ENCODE data around the gene KCNJ15. TPM values are rescaled to one million over a fixed set of nuclear protein-coding genes. Genes with fewer than 3 reads are reported as not detected.
"Not testable (repeated sequence)": the region's sequence is repeated elsewhere in the genome, so short reads cannot be mapped to it uniquely, and the experiment has no call there.

KCNJ15 gene
- total and polyA plus RNA-seq, 10 of the 15 experiments (the other 5 are each of a cell fraction or from before 2014, with no cell fraction given) = 0.05 to 2.7 (median 0.33) TPM; not detected in 6

DNA sequence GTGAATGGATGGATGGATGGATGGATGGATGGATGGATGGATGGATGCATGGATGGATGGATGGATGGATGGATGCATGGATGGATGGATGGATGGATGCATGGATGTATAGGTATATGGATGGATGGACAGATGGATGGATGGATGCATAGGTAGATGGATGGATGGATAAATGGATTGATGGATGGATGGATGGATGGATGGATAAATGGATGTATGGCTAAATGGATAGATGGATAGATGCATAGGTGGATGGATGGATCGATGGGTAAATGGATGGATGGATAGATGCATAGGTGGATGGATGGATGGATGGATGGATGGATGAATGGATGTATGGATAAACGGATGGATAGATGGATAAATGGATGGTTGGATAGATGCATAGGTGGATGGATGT, 9.7 kb upstream of the KCNJ15 start:
- H4K20me1 ChIP-seq (ENCODE audit: control insufficient read depth, insufficient read depth); H3K79me2 ChIP-seq (ENCODE audit: control insufficient read depth, insufficient read depth, low read length); H3K4me2 ChIP-seq (ENCODE audit: control insufficient read depth, insufficient read depth); H3K36me3 ChIP-seq (ENCODE audit: control insufficient read depth in 2 of 2, insufficient read depth in 2 of 2, low read length in 1 of 2); H3K27ac ChIP-seq (ENCODE audit: control insufficient read depth, insufficient read depth); H2AFZ ChIP-seq (ENCODE audit: control insufficient read depth, low read depth, low read length); H3K9me3 ChIP-seq (replicated peaks; ENCODE audit: control insufficient read depth, insufficient read depth, low read length); DNase-seq (ENCODE audit: low read depth, low spot score); BruUV-seq (replicated peaks); intact Hi-C loops (cut with micrococcal nuclease; ENCODE audit: unreplicated experiment); ATAC-seq; H3K9ac ChIP-seq (ENCODE audit: control insufficient read depth, insufficient read depth, low read length); FAIRE-seq; H3K27me3 ChIP-seq (replicated peaks in 1 of 2; ENCODE audit: control insufficient read depth in 2 of 2, insufficient read depth in 2 of 2, low read length in 1 of 2); RAD21 ChIA-PET (ENCODE audit: unreplicated experiment); POLR2A ChIA-PET; H3K4me3 ChIP-seq: not testable (repeated sequence)
- in situ Hi-C loops (cut with MboI) = loop anchor here (25.0 kb wide), 1 partner anchor 1735 kb away; no protein-coding TSS in a partner anchor
- H3K4me1 ChIP-seq (ENCODE audit: control insufficient read depth, insufficient read depth, low read length) = peaks cover 16% of the 10 kb centered on the region
- ChIA-PET CTCF (interaction anchor here (0.7 to 1.6 kb wide), 3 partner anchors 8 to 691 kb away, joined by 3 to 4 read pairs (median 3); no protein-coding TSS in a partner anchor), SMC1A (ENCODE audit: uncharacterized antibody, unreplicated experiment) (interaction anchor here (0.7 to 5.6 kb wide), 6 partner anchors 8 to 32 kb away, joined by 3 to 54 read pairs (median 4); no protein-coding TSS in a partner anchor)
- WGBS (ENCODE audit: insufficient coverage, insufficient replicate concordance, low lambda C conversion rate, missing lambda C conversion rate) = 0% methylated on average over 2 of the region's 2 CpGs

DNA sequence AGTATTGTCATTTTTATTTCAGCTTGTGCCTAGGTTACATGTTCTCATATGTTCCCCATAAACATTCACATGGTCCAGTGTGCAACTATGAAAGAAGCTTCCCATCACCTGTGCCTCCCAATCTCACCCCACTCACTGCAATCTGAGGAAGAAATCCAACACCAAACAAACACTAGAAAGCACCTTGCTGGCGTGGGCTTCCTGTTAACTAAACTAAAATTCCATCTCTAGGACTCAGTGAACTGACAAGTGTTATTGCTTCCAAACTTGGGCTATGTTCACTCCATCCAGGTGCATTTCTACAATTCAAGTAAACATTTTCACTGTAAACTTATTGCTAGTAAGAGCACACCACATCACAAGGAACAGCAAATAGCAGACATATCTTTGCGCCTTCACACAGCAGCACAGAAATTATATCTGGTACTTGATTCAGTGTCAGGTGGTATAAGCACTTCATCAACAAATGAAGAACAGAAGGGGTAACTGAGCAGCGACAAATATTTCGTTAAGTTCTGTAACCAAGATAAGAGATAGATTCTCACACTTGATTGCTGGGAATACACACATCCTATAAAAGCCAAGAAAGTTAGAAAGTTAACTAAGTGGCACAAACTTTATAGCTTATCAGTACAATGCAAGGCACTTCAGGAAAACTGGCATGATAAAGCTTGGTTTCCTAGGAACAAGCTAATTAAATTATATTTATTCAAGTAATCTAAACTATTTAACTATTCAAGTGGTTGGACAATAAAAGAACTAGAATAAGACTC, 8.9 kb upstream of the KCNJ15 start:
- Histone ChIP-seq H4K20me1 (ENCODE audit: control insufficient read depth, insufficient read depth) (no peaks in the 10 kb centered on the region), H3K9me3 (replicated peaks; ENCODE audit: control insufficient read depth, insufficient read depth, low read length) (no peaks in the 10 kb centered on the region), H3K4me3 (no peak overlapping the region), H2AFZ (ENCODE audit: control insufficient read depth, low read depth, low read length) (no peak overlapping the region), H3K4me2 (ENCODE audit: control insufficient read depth, insufficient read depth) (no peak overlapping the region), H3K9ac (ENCODE audit: control insufficient read depth, insufficient read depth, low read length) (no peak overlapping the region), H3K27ac (ENCODE audit: control insufficient read depth, insufficient read depth) (no peak overlapping the region), H3K36me3 (ENCODE audit: control insufficient read depth in 2 of 2, insufficient read depth in 2 of 2, low read length in 1 of 2) (no peaks in the 10 kb centered on the region), H3K79me2 (ENCODE audit: control insufficient read depth, insufficient read depth, low read length) (no peaks in the 10 kb centered on the region), H3K4me1 (ENCODE audit: control insufficient read depth, insufficient read depth, low read length) (peaks cover 16% of the 10 kb centered on the region), H3K27me3 (replicated peaks in 1 of 2; ENCODE audit: control insufficient read depth in 2 of 2, insufficient read depth in 2 of 2, low read length in 1 of 2) (no peaks in the 10 kb centered on the region)
- FAIRE-seq (no peak), ATAC-seq (no peak), DNase-seq (ENCODE audit: low read depth, low spot score) (no peak)
- RAD21 ChIA-PET (ENCODE audit: unreplicated experiment) = interaction anchor here (1.6 to 3.0 kb wide), 3 partner anchors 20 to 28 kb away, joined by 3 to 15 read pairs (median 6); no protein-coding TSS in a partner anchor
- BruUV-seq (replicated peaks) = no TSS peak
- intact Hi-C loops (cut with micrococcal nuclease; ENCODE audit: unreplicated experiment) (no loop called here), in situ Hi-C loops (cut with MboI) (loop anchor here (25.0 kb wide), 1 partner anchor 1736 kb away; no protein-coding TSS in a partner anchor)
- POLR2A ChIA-PET = interaction anchor here (1.5 kb wide), 2 partner anchors 20 to 24 kb away, joined by 4 to 6 read pairs; no protein-coding TSS in a partner anchor
- SMC1A ChIA-PET (ENCODE audit: uncharacterized antibody, unreplicated experiment) = interaction anchor here (0.7 to 2.4 kb wide), 9 partner anchors 10 to 30 kb away, joined by 3 to 11 read pairs (median 4); no protein-coding TSS in a partner anchor
- WGBS (ENCODE audit: insufficient coverage, insufficient replicate concordance, low lambda C conversion rate, missing lambda C conversion rate) = 90% methylated on average over 4 of the region's 4 CpGs
- CTCF ChIA-PET = interaction anchor here (0.6 to 2.4 kb wide), 9 partner anchors 9 to 685 kb away, joined by 3 to 13 read pairs (median 4); no protein-coding TSS in a partner anchor
- TF ChIP-seq USF1 (IDR thresholded peaks at IDR 0.05; ENCODE audit: borderline replicate concordance, extremely low read length, insufficient read depth, low read depth, low read length) (no peak), LARP7 (IDR thresholded peaks at IDR 0.05) (no peak), BCL11A (IDR thresholded peaks at IDR 0.05; ENCODE audit: low read depth, low read length) (no peak), RFX5 (IDR thresholded peaks at IDR 0.05; ENCODE audit: low read depth, low read length) (no peak), SRF (IDR thresholded peaks at IDR 0.05; ENCODE audit: low read depth in 2 of 2, low read length in 2 of 2) (no peak), CBX3 (IDR thresholded peaks at IDR 0.05; ENCODE audit: borderline replicate concordance, low read depth) (no peak)
- TF ChIP-seq, protein P1, sequence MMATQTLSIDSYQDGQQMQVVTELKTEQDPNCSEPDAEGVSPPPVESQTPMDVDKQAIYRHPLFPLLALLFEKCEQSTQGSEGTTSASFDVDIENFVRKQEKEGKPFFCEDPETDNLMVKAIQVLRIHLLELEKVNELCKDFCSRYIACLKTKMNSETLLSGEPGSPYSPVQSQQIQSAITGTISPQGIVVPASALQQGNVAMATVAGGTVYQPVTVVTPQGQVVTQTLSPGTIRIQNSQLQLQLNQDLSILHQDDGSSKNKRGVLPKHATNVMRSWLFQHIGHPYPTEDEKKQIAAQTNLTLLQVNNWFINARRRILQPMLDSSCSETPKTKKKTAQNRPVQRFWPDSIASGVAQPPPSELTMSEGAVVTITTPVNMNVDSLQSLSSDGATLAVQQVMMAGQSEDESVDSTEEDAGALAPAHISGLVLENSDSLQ (IDR thresholded peaks at IDR 0.05) = no peak
- TF ChIP-seq, protein P2, sequence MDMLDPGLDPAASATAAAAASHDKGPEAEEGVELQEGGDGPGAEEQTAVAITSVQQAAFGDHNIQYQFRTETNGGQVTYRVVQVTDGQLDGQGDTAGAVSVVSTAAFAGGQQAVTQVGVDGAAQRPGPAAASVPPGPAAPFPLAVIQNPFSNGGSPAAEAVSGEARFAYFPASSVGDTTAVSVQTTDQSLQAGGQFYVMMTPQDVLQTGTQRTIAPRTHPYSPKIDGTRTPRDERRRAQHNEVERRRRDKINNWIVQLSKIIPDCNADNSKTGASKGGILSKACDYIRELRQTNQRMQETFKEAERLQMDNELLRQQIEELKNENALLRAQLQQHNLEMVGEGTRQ (IDR thresholded peaks at IDR 0.05; ENCODE audit: borderline replicate concordance, low read depth, low read length) = no peak

All from GM12878 (cell line).